H9 (cell line): ENCODE data around the gene ELK1. TPM values are rescaled to one million over a fixed set of nuclear protein-coding genes. Genes with fewer than 3 reads are reported as not detected.

Experiments
- DNase-seq: peaks from one replicate; pipeline ENCODE4 v3.0.0-alpha.2; 2017
- H2AFZ ChIP-seq: one replicate; pipeline ENCODE4 v1.6.1; 2013; ENCODE audit warnings: mild to moderate bottlenecking, low read length, control low read depth, moderate library complexity
- H2AK5ac ChIP-seq: 2 replicates; pipeline ENCODE4 v1.6.1; 2013; ENCODE audit warnings: low read length, control low read depth, mixed read lengths; ENCODE audit not compliant: insufficient read length
- H2BK120ac ChIP-seq: one replicate; pipeline ENCODE4 v1.6.1; 2013; ENCODE audit warnings: low read depth, mild to moderate bottlenecking, low read length, control low read depth, inconsistent platforms; ENCODE audit not compliant: poor library complexity, severe bottlenecking
- H2BK12ac ChIP-seq: 2 replicates; pipeline ENCODE4 v1.6.1; 2013; ENCODE audit warnings: low read length, control low read depth, mixed read lengths, low read depth; ENCODE audit not compliant: insufficient read length
- H2BK15ac ChIP-seq: 2 replicates; pipeline ENCODE4 v1.6.1; 2013; ENCODE audit warnings: low read depth, low read length, control low read depth
- H2BK20ac ChIP-seq: one replicate; pipeline ENCODE4 v1.6.1; 2013; ENCODE audit warnings: low read depth, mild to moderate bottlenecking, low read length, control low read depth, inconsistent platforms; ENCODE audit not compliant: poor library complexity, severe bottlenecking
- H2BK5ac ChIP-seq: 2 replicates; pipeline ENCODE4 v1.6.1; 2013; ENCODE audit warnings: low read length, control low read depth, mixed read lengths; ENCODE audit not compliant: insufficient read length
- H3K14ac ChIP-seq: 2 replicates; pipeline ENCODE4 v1.6.1; 2013; ENCODE audit warnings: low read length, control low read depth; ENCODE audit not compliant: insufficient read depth
- H3K18ac ChIP-seq: 2 replicates; pipeline ENCODE4 v1.6.1; 2013; ENCODE audit warnings: low read depth, mild to moderate bottlenecking, mixed read lengths, low read length, control low read depth; ENCODE audit not compliant: insufficient read length
- H3K23ac ChIP-seq: 2 replicates; pipeline ENCODE4 v1.6.1; 2013; ENCODE audit warnings: low read length, control low read depth, mixed read lengths, low read depth; ENCODE audit not compliant: insufficient read length
- H3K23me2 ChIP-seq: 2 replicates; pipeline ENCODE4 v1.6.1; 2013; ENCODE audit warnings: low read depth, mild to moderate bottlenecking, mixed read lengths, low read length, control low read depth; ENCODE audit not compliant: insufficient read length, poor library complexity, severe bottlenecking
- H3K27ac ChIP-seq: 2 replicates; pipeline ENCODE4 v1.5.1; 2013; ENCODE audit warnings: low read length, control low read depth, mixed read lengths, low read depth; ENCODE audit not compliant: insufficient read length
- H3K27me3 ChIP-seq: 2 replicates; pipeline ENCODE4 v1.6.1; 2013; ENCODE audit warnings: low read length, control low read depth, inconsistent platforms; ENCODE audit not compliant: insufficient read depth
- H3K4ac ChIP-seq: 2 replicates; pipeline ENCODE4 v1.6.1; 2013; ENCODE audit warnings: low read depth, mild to moderate bottlenecking, control low read depth, inconsistent platforms, low read length, moderate library complexity
- H3K4me1 ChIP-seq: 2 replicates; pipeline ENCODE4 v1.6.1; 2013; ENCODE audit warnings: low read length, control low read depth, inconsistent platforms; ENCODE audit not compliant: insufficient read depth
- H3K4me2 ChIP-seq: 2 replicates; pipeline ENCODE4 v1.6.1; 2013; ENCODE audit warnings: low read length, control low read depth, mixed read lengths; ENCODE audit not compliant: insufficient read length, insufficient read depth
- H3K56ac ChIP-seq: 2 replicates; pipeline ENCODE4 v1.6.1; 2013; ENCODE audit warnings: low read depth, mild to moderate bottlenecking, mixed read lengths, low read length, control low read depth; ENCODE audit not compliant: insufficient read length
- H3K79me1 ChIP-seq: 2 replicates; pipeline ENCODE4 v1.6.1; 2013; ENCODE audit warnings: low read depth, mild to moderate bottlenecking, moderate library complexity, low read length, control low read depth, inconsistent platforms; ENCODE audit not compliant: insufficient read depth, poor library complexity, severe bottlenecking
- H3K79me2 ChIP-seq: 2 replicates; pipeline ENCODE4 v1.6.1; 2013; ENCODE audit warnings: low read length, control low read depth, inconsistent platforms; ENCODE audit not compliant: insufficient read depth
- H3K9ac ChIP-seq: 2 replicates; pipeline ENCODE4 v1.6.1; 2013; ENCODE audit warnings: low read length, control low read depth, mixed read lengths; ENCODE audit not compliant: insufficient read length; ENCODE audit errors: extremely low read depth
- H3K9me3 ChIP-seq: one replicate; pipeline ENCODE4 v1.6.1; 2013; ENCODE audit warnings: low read depth, low read length, inconsistent platforms; ENCODE audit not compliant: control insufficient read depth
- H3T11ph ChIP-seq: one replicate; pipeline ENCODE4 v1.6.1; 2013; ENCODE audit warnings: mild to moderate bottlenecking, low read length, control low read depth, inconsistent platforms
- H4K20me1 ChIP-seq: one replicate; pipeline ENCODE4 v1.6.1; 2013; ENCODE audit not compliant: control insufficient read depth, insufficient read length, insufficient read depth
- H4K5ac ChIP-seq: 2 replicates; pipeline ENCODE4 v1.6.1; 2013; ENCODE audit warnings: low read depth, mild to moderate bottlenecking, mixed read lengths, low read length, control low read depth; ENCODE audit not compliant: insufficient read length
- H4K8ac ChIP-seq: replicated peaks from 2 replicates; pipeline ENCODE4 v1.6.1; 2013; ENCODE audit warnings: low read length, control low read depth, mixed read lengths, low read depth; ENCODE audit not compliant: insufficient read length
- H4K91ac ChIP-seq: 2 replicates; pipeline ENCODE4 v1.6.1; 2013; ENCODE audit warnings: low read depth, mild to moderate bottlenecking, moderate library complexity, mixed read lengths, low read length, control low read depth; ENCODE audit not compliant: insufficient read length
- H3K27ac Mint-ChIP-seq, 3 experiments: 2 replicates in 2 of 3; 3 replicates in 1 of 3; pipeline ENCODE4 v1.8.0; 2020 to 2021; ENCODE audit warnings: mixed read lengths in 3 of 3, mild to moderate bottlenecking in 1 of 3, moderate library complexity in 1 of 3
- H3K27me3 Mint-ChIP-seq: 2 replicates; pipeline ENCODE4 v1.8.0; 2021; ENCODE audit warnings: low read depth, mild to moderate bottlenecking, moderate library complexity, mixed read lengths
- H3K36me3 Mint-ChIP-seq, 3 experiments: 2 replicates in 2 of 3; 3 replicates in 1 of 3; pipeline ENCODE4 v1.8.0; 2020 to 2021; ENCODE audit warnings: low read depth in 3 of 3, mixed read lengths in 3 of 3; ENCODE audit not compliant: insufficient read depth in 1 of 3
- H3K4me1 Mint-ChIP-seq, 2 experiments: 2 replicates each; pipeline ENCODE4 v1.8.0; 2020; ENCODE audit warnings: mixed read lengths in 2 of 2
- H3K4me3 Mint-ChIP-seq, 2 experiments: 2 replicates in 1 of 2; 3 replicates in 1 of 2; pipeline ENCODE4 v1.8.0; 2020 to 2021; ENCODE audit warnings: mild to moderate bottlenecking in 2 of 2, mixed read lengths in 2 of 2, moderate library complexity in 1 of 2
- H3K9me3 Mint-ChIP-seq, 2 experiments: 2 replicates in 1 of 2; 3 replicates in 1 of 2; pipeline ENCODE4 v1.8.0; 2020; ENCODE audit warnings: mild to moderate bottlenecking in 2 of 2, mixed read lengths in 2 of 2, moderate library complexity in 1 of 2
- WGBS: extraction: QIAGEN DNeasy Blood & Tissue Kit; methylation state at CpG from one replicate; pipeline ENCODE4 v1.1.7; 2013; ENCODE audit warnings: missing lambda C conversion rate, low lambda C conversion rate, mixed read lengths; ENCODE audit not compliant: insufficient read length; ENCODE audit errors: extremely low coverage; 5-methylcytosine and 5-hydroxymethylcytosine counted together
- total RNA-seq: library from RNA; stranded (reverse); gene quantifications from 2 replicates; pipeline ENCODE4 v1.2.1, GENCODE V29; 2021
- TF ChIP-seq, protein P1 (sequence below): fragments of 200-600 bp; sonication (generic); conservative IDR thresholded peaks from 3 replicates; pipeline ENCODE4 v1.8.0; 2021; ENCODE audit warnings: antibody characterized with exemption, mild to moderate bottlenecking

The ELK1 gene
- total RNA-seq, 1 experiment from 2014 or later, result 49.8 TPM

DNA sequence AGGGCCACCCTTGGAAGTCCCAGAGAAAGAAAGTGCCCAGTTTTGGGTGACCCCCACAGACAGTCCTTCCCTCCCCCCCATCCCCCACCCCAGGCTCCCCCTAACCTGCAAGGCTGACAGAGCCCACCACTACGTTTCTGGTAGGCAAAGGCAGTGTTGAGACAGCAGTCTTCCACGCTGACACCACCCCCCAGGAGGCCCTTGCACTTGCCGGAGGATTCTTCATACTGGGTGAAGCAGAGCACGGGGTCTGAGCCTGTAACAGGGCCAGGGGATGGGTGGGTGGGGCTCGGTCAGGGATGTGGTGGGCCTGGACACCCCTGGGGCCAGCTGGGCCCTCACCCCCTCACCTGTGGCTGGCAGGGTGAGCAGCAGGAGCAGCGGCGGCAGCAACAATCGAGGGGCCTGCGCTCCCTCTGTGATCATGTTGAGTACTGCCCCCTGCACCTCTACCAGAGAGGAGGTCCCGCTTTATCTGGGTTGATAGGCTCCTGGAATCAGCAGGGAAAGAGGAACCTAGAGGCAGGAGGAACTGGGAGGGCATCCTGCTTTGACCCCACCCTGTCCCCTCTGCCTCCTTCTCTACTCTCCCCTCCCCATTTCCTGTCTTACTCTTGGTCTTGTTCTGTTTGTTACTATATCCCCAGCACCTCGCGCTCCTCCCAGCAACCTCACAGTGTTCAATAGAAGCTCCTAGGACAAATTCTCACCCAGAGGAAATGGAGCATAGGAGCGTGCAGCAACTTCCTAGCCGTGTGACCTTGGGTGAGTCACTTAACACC is 20.8 kb downstream of the ELK1 start, which contains the start of gene CFP:
TSS of gene CFP (minus strand) at position 512 of the 782 bp plus-strand sequence. CDS start at position 426, 86 bp downstream.
- H3K4me3 Mint-ChIP-seq, result no peak within 1 kb of the TSS; a peak in 2 of 5 replicates
- H3K27me3 Mint-ChIP-seq, result no peaks in the 10 kb centered on the region; the same call in 1 of the 2 replicates
- no peak within 1 kb of the TSS for H3K56ac ChIP-seq
- no CpG with 5 or more reads among the region's 14 CpGs for WGBS
- peaks cover 54 to 62% of the 10 kb centered on the region in 2 experiments for H3K9me3 Mint-ChIP-seq
- H3K36me3 Mint-ChIP-seq, result peaks cover 0 to 11% (median 9%) of the 10 kb centered on the region in 3 experiments; a peak in 3 of 7 replicates
- no peak within 1 kb of the TSS for H3K27ac ChIP-seq
- no peak within 1 kb of the TSS for H2BK5ac ChIP-seq
- no peaks in the 10 kb centered on the region for H3K23me2 ChIP-seq
- no peaks in the 10 kb centered on the region for H3K79me1 ChIP-seq
- H2AK5ac ChIP-seq, result no peak within 1 kb of the TSS
- no peak within 1 kb of the TSS for H3T11ph ChIP-seq
- no peak within 1 kb of the TSS for H2BK120ac ChIP-seq
- H4K8ac ChIP-seq, result no peak within 1 kb of the TSS
- no peak within 1 kb of the TSS for H3K14ac ChIP-seq
- no peak within 1 kb of the TSS for H2BK12ac ChIP-seq
- peaks cover 8 to 14% of the 10 kb centered on the region in 2 experiments for H3K4me1 Mint-ChIP-seq
- H2AFZ ChIP-seq, result no peak within 1 kb of the TSS
- TF ChIP-seq, protein P1, sequence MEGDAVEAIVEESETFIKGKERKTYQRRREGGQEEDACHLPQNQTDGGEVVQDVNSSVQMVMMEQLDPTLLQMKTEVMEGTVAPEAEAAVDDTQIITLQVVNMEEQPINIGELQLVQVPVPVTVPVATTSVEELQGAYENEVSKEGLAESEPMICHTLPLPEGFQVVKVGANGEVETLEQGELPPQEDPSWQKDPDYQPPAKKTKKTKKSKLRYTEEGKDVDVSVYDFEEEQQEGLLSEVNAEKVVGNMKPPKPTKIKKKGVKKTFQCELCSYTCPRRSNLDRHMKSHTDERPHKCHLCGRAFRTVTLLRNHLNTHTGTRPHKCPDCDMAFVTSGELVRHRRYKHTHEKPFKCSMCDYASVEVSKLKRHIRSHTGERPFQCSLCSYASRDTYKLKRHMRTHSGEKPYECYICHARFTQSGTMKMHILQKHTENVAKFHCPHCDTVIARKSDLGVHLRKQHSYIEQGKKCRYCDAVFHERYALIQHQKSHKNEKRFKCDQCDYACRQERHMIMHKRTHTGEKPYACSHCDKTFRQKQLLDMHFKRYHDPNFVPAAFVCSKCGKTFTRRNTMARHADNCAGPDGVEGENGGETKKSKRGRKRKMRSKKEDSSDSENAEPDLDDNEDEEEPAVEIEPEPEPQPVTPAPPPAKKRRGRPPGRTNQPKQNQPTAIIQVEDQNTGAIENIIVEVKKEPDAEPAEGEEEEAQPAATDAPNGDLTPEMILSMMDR, result no peak
- H3K27ac Mint-ChIP-seq, result peak within 1 kb of the TSS in 1 of 3 experiments; percentile 78; a peak in 1 of 7 replicates
- no peak within 1 kb of the TSS for H3K18ac ChIP-seq
- H4K91ac ChIP-seq, result no peak within 1 kb of the TSS
- H2BK20ac ChIP-seq, result no peak within 1 kb of the TSS
- peaks cover 54% of the 10 kb centered on the region for H3K9me3 ChIP-seq
- H3K27me3 ChIP-seq, result no peaks in the 10 kb centered on the region
- H3K9ac ChIP-seq, result no peak within 1 kb of the TSS
- H3K4me1 ChIP-seq, result peaks cover 2% of the 10 kb centered on the region; the same call in 1 of the 2 replicates
- DNase-seq, result no peak
- H4K20me1 ChIP-seq, result no peaks in the 10 kb centered on the region
- H3K4me2 ChIP-seq, result no peak within 1 kb of the TSS
- no peak within 1 kb of the TSS for H3K4ac ChIP-seq
- H3K79me2 ChIP-seq, result no peaks in the 10 kb centered on the region
- H2BK15ac ChIP-seq, result no peak within 1 kb of the TSS
- H4K5ac ChIP-seq, result no peak within 1 kb of the TSS
- H3K23ac ChIP-seq, result no peak within 1 kb of the TSS
